HCT116 (cell line): ENCODE results near the gene BRI3BP. TPM values are rescaled to one million over a fixed set of nuclear protein-coding genes. Genes with fewer than 3 reads are reported as not detected.

ENCODE experiments used
- ATAC-seq: fragments of 200-7000 bp; cut with Tn5 transposase; 2 replicates; pipeline ENCODE4 v1.9.1; 2020; ENCODE audit warnings: mild to moderate bottlenecking, moderate library complexity
- BruUV-seq: library from RNA; stranded (reverse); fragments of 400-500 nt; replicated peaks from 2 replicates; lab custom pipeline; 2021; lab: Mats Ljungman, UMichigan
- CTCF ChIA-PET: fragments of 300-600 bp; sonication (Branson Sonifier 250); formaldehyde crosslinking; loops from one replicate; lab custom pipeline; 2021; ENCODE audit warnings: antibody characterized with exemption; lab: Charles Lee
- POLR2A ChIA-PET: fragments of 300-600, 350-600 bp; sonication (Branson Sonifier 250); formaldehyde crosslinking; loops from one replicate; lab custom pipeline; 2021; ENCODE audit warnings: antibody characterized with exemption; lab: Charles Lee
- RAD21 ChIA-PET, 2 experiments: fragments of 300-600 bp; sonication (Branson Sonifier 250); formaldehyde crosslinking; loops; one replicate each; lab custom pipeline; 2023; ENCODE audit warnings: low total read pairs in 2 of 2; ENCODE audit not compliant: uncharacterized antibody in 2 of 2, unreplicated experiment in 2 of 2, low non-redundant PET in 1 of 2; lab: Charles Lee
- DNase-seq: peaks from one replicate; pipeline ENCODE4 v3.0.0-alpha.2; 2010; ENCODE audit warnings: low read depth, low spot score
- H2AFZ ChIP-seq: fragments of 200-600 bp; shearing (Covaris generic), sonication (generic); 2 replicates; pipeline ENCODE4 v1.6.1; 2017; ENCODE audit warnings: low read depth, mixed run types, mixed read lengths, antibody characterized with exemption, low read length; ENCODE audit not compliant: poor library complexity, severe bottlenecking
- H3K27ac ChIP-seq: 2 replicates; pipeline ENCODE4 v1.5.1; 2012; ENCODE audit warnings: low read depth, low read length
- H3K27me3 ChIP-seq: fragments of 200-600 bp; sonication (generic); 2 replicates; pipeline ENCODE4 v1.6.1; 2016; ENCODE audit warnings: mixed run types, low read length, mixed read lengths; ENCODE audit not compliant: insufficient read depth
- H3K36me3 ChIP-seq, 2 experiments: fragments of 200-500 bp in 1 of 2; fragments of 200-600 bp in 1 of 2; sonication (Bioruptor generic) in 1 of 2; sonication (generic) in 1 of 2; 2 replicates each; pipeline versions ENCODE4 v1.5.1 to v1.6.1; 2014 to 2016; ENCODE audit warnings: low read length in 2 of 2, inconsistent platforms in 1 of 2, mixed read lengths in 1 of 2, mixed run types in 1 of 2; ENCODE audit not compliant: insufficient read depth in 2 of 2, control insufficient read depth in 1 of 2
- H3K4me1 ChIP-seq, 2 experiments: fragments of 200-600 bp in 1 of 2; sonication (generic) in 1 of 2; 2 replicates each; pipeline versions ENCODE4 v1.5.1 to v1.6.1; 2012 to 2017; ENCODE audit warnings: low read length in 2 of 2, inconsistent platforms in 1 of 2, mild to moderate bottlenecking in 1 of 2, mixed read lengths in 1 of 2, mixed run types in 1 of 2, moderate library complexity in 1 of 2; ENCODE audit not compliant: insufficient read depth in 2 of 2, control insufficient read depth in 1 of 2
- H3K4me2 ChIP-seq: fragments of 200-600 bp; sonication (generic); 2 replicates; pipeline ENCODE4 v1.6.1; 2017; ENCODE audit warnings: mixed run types, low read length, mixed read lengths
- H3K4me3 ChIP-seq, 2 experiments: fragments of 200-600 bp in 1 of 2; sonication (generic) in 1 of 2; replicated peaks in 1 of 2; 2 replicates each; pipeline ENCODE4 v1.5.1; 2011 to 2016; ENCODE audit warnings: low read length in 2 of 2, control low read depth in 1 of 2, low read depth in 1 of 2, mild to moderate bottlenecking in 1 of 2, mixed read lengths in 1 of 2, mixed run types in 1 of 2
- H3K79me2 ChIP-seq: fragments of 200-600 bp; sonication (generic); 2 replicates; pipeline ENCODE4 v1.6.1; 2017; ENCODE audit warnings: mild to moderate bottlenecking, mixed run types, low read length, moderate library complexity, mixed read lengths; ENCODE audit not compliant: insufficient read depth
- H3K9ac ChIP-seq: fragments of 200-600 bp; sonication (generic); 2 replicates; pipeline ENCODE4 v1.6.1; 2016; ENCODE audit warnings: low read length, mixed read lengths
- H3K9me2 ChIP-seq: fragments of 200-600 bp; sonication (generic), shearing (Covaris generic); 2 replicates; pipeline ENCODE4 v1.6.1; 2017; ENCODE audit warnings: mixed run types, mild to moderate bottlenecking, moderate library complexity; ENCODE audit not compliant: insufficient read depth
- H3K9me3 ChIP-seq, 2 experiments: fragments of 200-500 bp in 1 of 2; fragments of 200-600 bp in 1 of 2; sonication (Bioruptor generic) in 1 of 2; sonication (generic) in 1 of 2; 2 replicates each; pipeline ENCODE4 v1.6.1; 2014 to 2017; ENCODE audit warnings: low read length in 2 of 2, mixed read lengths in 2 of 2, inconsistent platforms in 1 of 2, low read depth in 1 of 2, mild to moderate bottlenecking in 1 of 2, mixed run types in 1 of 2, moderate library complexity in 1 of 2; ENCODE audit not compliant: control insufficient read depth in 1 of 2, insufficient read depth in 1 of 2
- H4K20me1 ChIP-seq: fragments of 200-600 bp; sonication (generic), shearing (Covaris generic); 2 replicates; pipeline ENCODE4 v1.6.1; 2017; ENCODE audit warnings: mixed run types, mild to moderate bottlenecking, moderate library complexity; ENCODE audit not compliant: insufficient read depth
- CEBPB ChIP-seq: IDR thresholded peaks from 2 replicates; pipeline ENCODE4 v1.6.1; 2012; ENCODE audit warnings: low read depth
- EGR1 ChIP-seq: IDR thresholded peaks from 2 replicates; pipeline ENCODE4 v1.6.1; 2012; ENCODE audit warnings: low read depth
- EZH2phosphoT487 ChIP-seq: fragments of 200-600 bp; IDR thresholded peaks from 2 replicates; pipeline ENCODE4 v1.6.1; 2018; ENCODE audit warnings: antibody characterized with exemption, borderline replicate concordance
- FOSL1 ChIP-seq: IDR thresholded peaks from 2 replicates; pipeline ENCODE4 v1.6.1; 2012; ENCODE audit warnings: low read depth
- JUND ChIP-seq: IDR thresholded peaks from 2 replicates; pipeline ENCODE4 v1.6.1; 2012
- POLR2A ChIP-seq: IDR thresholded peaks from 2 replicates; pipeline ENCODE4 v1.7.0; 2011; ENCODE audit warnings: borderline replicate concordance; ENCODE audit not compliant: insufficient read depth, insufficient read length; ENCODE audit errors: extremely low read depth
- TCF7L2 ChIP-seq: IDR thresholded peaks from 2 replicates; pipeline ENCODE4 v1.7.0; 2011; ENCODE audit warnings: borderline replicate concordance, inconsistent platforms; ENCODE audit not compliant: insufficient read depth, insufficient read length; ENCODE audit errors: extremely low read depth
- ZNF274 ChIP-seq: fragments of 200-500 bp; sonication (Bioruptor generic); IDR thresholded peaks from 2 replicates; pipeline ENCODE4 v1.6.1; 2014; ENCODE audit warnings: mild to moderate bottlenecking, low read depth, low read length, inconsistent platforms
- intact Hi-C: fragments of 100-400 bp; cut with micrococcal nuclease; formaldehyde crosslinking; loops from 2 replicates; pipeline ENCODE4 v1.10.0; 2022
- total RNA-seq: library from RNA; stranded (reverse); gene quantifications from one replicate; pipeline ENCODE4 v1.2.1, GENCODE V29; 2021; ENCODE audit not compliant: unreplicated experiment
- TF ChIP-seq, protein P1 (sequence below): IDR thresholded peaks from 2 replicates; pipeline ENCODE4 v1.6.1; 2012; ENCODE audit warnings: low read depth

The BRI3BP gene
- total RNA-seq, 1 experiment from 2014 or later = 40.1 TPM

DNA sequence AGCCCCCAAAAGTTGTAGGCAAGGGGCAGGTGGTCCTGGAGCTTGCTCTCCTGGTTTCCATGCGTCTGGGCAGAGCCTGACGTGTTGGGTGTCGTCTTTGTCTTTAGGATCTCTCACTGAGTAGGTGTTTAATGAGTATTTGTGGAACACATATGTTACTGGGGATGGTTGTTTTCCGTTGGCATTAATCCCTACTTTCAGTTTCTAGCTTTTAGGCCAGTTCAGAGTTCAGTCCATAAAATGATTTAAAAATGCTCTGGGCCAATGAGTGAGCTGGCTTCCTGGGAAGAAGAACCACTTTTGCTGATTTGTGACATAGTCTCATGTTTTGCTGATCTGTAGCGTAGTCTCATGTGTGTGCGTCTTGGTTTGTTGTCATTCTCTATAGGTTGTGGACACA is 82.7 kb downstream of the BRI3BP start:
- Histone ChIP-seq H3K4me2 (no peak overlapping the region), H3K9me2 (no peaks in the 10 kb centered on the region), H3K27ac (no peak overlapping the region), H2AFZ (no peak overlapping the region), H3K27me3 (no peaks in the 10 kb centered on the region), H3K4me3 (no peak overlapping the region), H4K20me1 (no peaks in the 10 kb centered on the region), H3K9ac (no peak overlapping the region), H3K9me3 (no peaks in the 10 kb centered on the region), H3K79me2 (no peaks in the 10 kb centered on the region), H3K36me3 (peaks cover 7 to 16% of the 10 kb centered on the region in 2 experiments; a peak in 3 of 4 replicates), H3K4me1 (no peaks in the 10 kb centered on the region)
- POLR2A ChIA-PET = no interaction called here
- intact Hi-C loops = no loop called here
- CTCF ChIA-PET = no interaction called here
- no peak for ATAC-seq
- TF ChIP-seq CEBPB (no peak), TCF7L2 (no peak), EZH2phosphoT487 (no peak), POLR2A (no peak)
- DNase-seq = no peak
- RAD21 ChIA-PET = no interaction called here
- BruUV-seq = no TSS peak

- POLR2A ChIA-PET = no interaction called here
- H4K20me1 ChIP-seq = no peaks in the 10 kb centered on the region
- ATAC-seq (no peak), DNase-seq (no peak)
- BruUV-seq = no TSS peak
- peaks cover 7 to 16% of the 10 kb centered on the region in 2 experiments; a peak in 3 of 4 replicates for H3K36me3 ChIP-seq
- TF ChIP-seq JUND = no peak
- TF ChIP-seq, protein P1, sequence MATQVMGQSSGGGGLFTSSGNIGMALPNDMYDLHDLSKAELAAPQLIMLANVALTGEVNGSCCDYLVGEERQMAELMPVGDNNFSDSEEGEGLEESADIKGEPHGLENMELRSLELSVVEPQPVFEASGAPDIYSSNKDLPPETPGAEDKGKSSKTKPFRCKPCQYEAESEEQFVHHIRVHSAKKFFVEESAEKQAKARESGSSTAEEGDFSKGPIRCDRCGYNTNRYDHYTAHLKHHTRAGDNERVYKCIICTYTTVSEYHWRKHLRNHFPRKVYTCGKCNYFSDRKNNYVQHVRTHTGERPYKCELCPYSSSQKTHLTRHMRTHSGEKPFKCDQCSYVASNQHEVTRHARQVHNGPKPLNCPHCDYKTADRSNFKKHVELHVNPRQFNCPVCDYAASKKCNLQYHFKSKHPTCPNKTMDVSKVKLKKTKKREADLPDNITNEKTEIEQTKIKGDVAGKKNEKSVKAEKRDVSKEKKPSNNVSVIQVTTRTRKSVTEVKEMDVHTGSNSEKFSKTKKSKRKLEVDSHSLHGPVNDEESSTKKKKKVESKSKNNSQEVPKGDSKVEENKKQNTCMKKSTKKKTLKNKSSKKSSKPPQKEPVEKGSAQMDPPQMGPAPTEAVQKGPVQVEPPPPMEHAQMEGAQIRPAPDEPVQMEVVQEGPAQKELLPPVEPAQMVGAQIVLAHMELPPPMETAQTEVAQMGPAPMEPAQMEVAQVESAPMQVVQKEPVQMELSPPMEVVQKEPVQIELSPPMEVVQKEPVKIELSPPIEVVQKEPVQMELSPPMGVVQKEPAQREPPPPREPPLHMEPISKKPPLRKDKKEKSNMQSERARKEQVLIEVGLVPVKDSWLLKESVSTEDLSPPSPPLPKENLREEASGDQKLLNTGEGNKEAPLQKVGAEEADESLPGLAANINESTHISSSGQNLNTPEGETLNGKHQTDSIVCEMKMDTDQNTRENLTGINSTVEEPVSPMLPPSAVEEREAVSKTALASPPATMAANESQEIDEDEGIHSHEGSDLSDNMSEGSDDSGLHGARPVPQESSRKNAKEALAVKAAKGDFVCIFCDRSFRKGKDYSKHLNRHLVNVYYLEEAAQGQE = no peak
- no peak for TF ChIP-seq ZNF274
- no peak for TF ChIP-seq EGR1
- TF ChIP-seq POLR2A = no peak
- no peak for TF ChIP-seq FOSL1
- CTCF ChIA-PET = no interaction called here
- H3K4me1 ChIP-seq = no peaks in the 10 kb centered on the region
- H3K27me3 ChIP-seq = no peaks in the 10 kb centered on the region
- RAD21 ChIA-PET = no interaction called here
- H3K9me2 ChIP-seq = no peaks in the 10 kb centered on the region
- intact Hi-C loops = no loop called here
- H3K9me3 ChIP-seq = no peaks in the 10 kb centered on the region
- no peak overlapping the region for H3K4me3 ChIP-seq
- no peaks in the 10 kb centered on the region for H3K79me2 ChIP-seq
- H3K27ac ChIP-seq = no peak overlapping the region
- no peak overlapping the region for H3K4me2 ChIP-seq
- no peak overlapping the region for H2AFZ ChIP-seq
- no peak overlapping the region for H3K9ac ChIP-seq
Observed at GRCh38 chr12:125079084-125079483, 85.6 kb downstream of the BRI3BP start.
